MM.1S (cell line): Measurements from ENCODE around the gene MOG.
A peak's percentile ranks its signal among the peaks of the same experiment; 100 is the strongest.

Source experiments
- DNase-seq: peaks from one replicate; pipeline ENCODE4 v3.0.0-alpha.2; 2015
- H2AFZ ChIP-seq: fragments of 300-600 bp; sonication (generic); 2 replicates; pipeline ENCODE4 v1.6.0; 2016; ENCODE audit warnings: antibody characterized with exemption, low read length
- H3F3A ChIP-seq: fragments of 300-600 bp; sonication (generic); 2 replicates; pipeline ENCODE4 v1.6.1; 2016; ENCODE audit warnings: mild to moderate bottlenecking, antibody characterized with exemption, low read length, moderate library complexity, mixed read lengths; ENCODE audit not compliant: insufficient read depth
- H3K27ac ChIP-seq: fragments of 300-600 bp; sonication (generic); 2 replicates; pipeline ENCODE4 v1.5.1; 2016; ENCODE audit warnings: mild to moderate bottlenecking, low read length
- H3K27me3 ChIP-seq: fragments of 300-600 bp; sonication (generic); replicated peaks from 2 replicates; pipeline ENCODE4 v1.6.0; 2016; ENCODE audit warnings: low read length; ENCODE audit not compliant: insufficient read depth
- H3K36me3 ChIP-seq: fragments of 300-600 bp; sonication (generic); replicated peaks from 2 replicates; pipeline ENCODE4 v1.6.1; 2016; ENCODE audit warnings: mild to moderate bottlenecking, low read length, mixed read lengths; ENCODE audit not compliant: insufficient read depth
- H3K4me1 ChIP-seq: fragments of 300-600 bp; sonication (generic); 2 replicates; pipeline ENCODE4 v1.6.1; 2016; ENCODE audit warnings: low read length, mixed read lengths
- H3K4me2 ChIP-seq: fragments of 300-600 bp; sonication (generic); 2 replicates; pipeline ENCODE4 v1.6.0; 2016; ENCODE audit warnings: low read depth, low read length
- H3K4me3 ChIP-seq: fragments of 300-600 bp; sonication (generic); 2 replicates; pipeline ENCODE4 v1.5.1; 2016; ENCODE audit warnings: low read length, mixed read lengths
- H3K79me2 ChIP-seq: fragments of 300-600 bp; sonication (generic); 2 replicates; pipeline ENCODE4 v1.6.1; 2016; ENCODE audit warnings: mixed run types, low read length, mixed read lengths
- H3K9ac ChIP-seq: fragments of 300-600 bp; sonication (generic); 2 replicates; pipeline ENCODE4 v1.6.1; 2016; ENCODE audit warnings: low read length, mixed read lengths
- H3K9me2 ChIP-seq: fragments of 300-600 bp; sonication (generic); replicated peaks from 2 replicates; pipeline ENCODE4 v1.6.1; 2016; ENCODE audit warnings: mild to moderate bottlenecking, low read length, mixed read lengths; ENCODE audit not compliant: insufficient read depth
- H3K9me3 ChIP-seq: fragments of 300-600 bp; sonication (generic); replicated peaks from 2 replicates; pipeline ENCODE4 v1.6.1; 2016; ENCODE audit warnings: mild to moderate bottlenecking, low read length, mixed read lengths; ENCODE audit not compliant: insufficient read depth
- H4K20me1 ChIP-seq: fragments of 300-600 bp; sonication (generic); 2 replicates; pipeline ENCODE4 v1.6.1; 2016; ENCODE audit warnings: mild to moderate bottlenecking, low read length, moderate library complexity, mixed read lengths; ENCODE audit not compliant: insufficient read depth
- EZH2 ChIP-seq: fragments of 300-600 bp; sonication (generic); optimal IDR thresholded peaks from 2 replicates; pipeline ENCODE3; 2017; ENCODE audit warnings: low read depth, mild to moderate bottlenecking, antibody characterized with exemption, low read length, mixed read lengths
- EZH2phosphoT487 ChIP-seq: fragments of 300-600 bp; sonication (generic); IDR thresholded peaks from 2 replicates; pipeline ENCODE4 v1.6.1; 2018; ENCODE audit warnings: antibody characterized with exemption, low read length
- TF ChIP-seq, protein P1 (sequence below): fragments of 300-600 bp; sonication (generic); IDR thresholded peaks from 2 replicates; pipeline ENCODE4 v1.5.1; 2016; ENCODE audit warnings: antibody characterized with exemption, low read length, mixed read lengths

Gene MOG

DNA sequence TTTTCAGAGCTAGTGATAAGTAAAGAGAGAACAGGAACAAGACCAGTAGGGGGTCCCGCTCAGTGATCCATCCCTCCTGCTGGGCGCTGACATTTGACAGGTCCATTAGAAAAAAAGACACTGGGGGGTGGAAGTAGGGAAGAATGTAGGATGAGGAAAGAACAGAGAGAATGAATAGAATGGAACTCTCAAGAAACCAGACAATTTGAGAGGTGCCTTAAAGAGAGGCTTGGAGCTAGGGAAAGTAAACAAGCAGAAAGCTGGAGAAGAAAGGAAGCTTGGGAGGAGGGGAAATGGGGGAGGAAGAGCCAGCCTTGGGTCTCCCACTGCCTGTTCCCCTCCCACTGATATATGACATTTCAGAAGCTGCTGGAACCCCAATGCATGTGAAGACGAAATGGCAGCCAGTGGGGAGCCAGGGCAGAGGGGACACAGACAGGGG lies 32.4 kb upstream of the MOG start:
- 0 out of 2 replicates have a peak, but pooled peaks cover 5% of the 10 kb centered on the region for H3K4me1 ChIP-seq
- no peaks in the 10 kb centered on the region for H4K20me1 ChIP-seq
- H2AFZ ChIP-seq: no peak overlapping the region
- no peaks in the 10 kb centered on the region for H3K27me3 ChIP-seq
- H3K9me2 ChIP-seq: no peaks in the 10 kb centered on the region
- no peak overlapping the region for H3K27ac ChIP-seq
- H3F3A ChIP-seq: no peaks in the 10 kb centered on the region
- no peak for DNase-seq
- H3K79me2 ChIP-seq: no peaks in the 10 kb centered on the region
- no peaks in the 10 kb centered on the region for H3K9me3 ChIP-seq
- no peaks in the 10 kb centered on the region for H3K36me3 ChIP-seq
- no peak overlapping the region for H3K9ac ChIP-seq
- TF ChIP-seq, protein P1, sequence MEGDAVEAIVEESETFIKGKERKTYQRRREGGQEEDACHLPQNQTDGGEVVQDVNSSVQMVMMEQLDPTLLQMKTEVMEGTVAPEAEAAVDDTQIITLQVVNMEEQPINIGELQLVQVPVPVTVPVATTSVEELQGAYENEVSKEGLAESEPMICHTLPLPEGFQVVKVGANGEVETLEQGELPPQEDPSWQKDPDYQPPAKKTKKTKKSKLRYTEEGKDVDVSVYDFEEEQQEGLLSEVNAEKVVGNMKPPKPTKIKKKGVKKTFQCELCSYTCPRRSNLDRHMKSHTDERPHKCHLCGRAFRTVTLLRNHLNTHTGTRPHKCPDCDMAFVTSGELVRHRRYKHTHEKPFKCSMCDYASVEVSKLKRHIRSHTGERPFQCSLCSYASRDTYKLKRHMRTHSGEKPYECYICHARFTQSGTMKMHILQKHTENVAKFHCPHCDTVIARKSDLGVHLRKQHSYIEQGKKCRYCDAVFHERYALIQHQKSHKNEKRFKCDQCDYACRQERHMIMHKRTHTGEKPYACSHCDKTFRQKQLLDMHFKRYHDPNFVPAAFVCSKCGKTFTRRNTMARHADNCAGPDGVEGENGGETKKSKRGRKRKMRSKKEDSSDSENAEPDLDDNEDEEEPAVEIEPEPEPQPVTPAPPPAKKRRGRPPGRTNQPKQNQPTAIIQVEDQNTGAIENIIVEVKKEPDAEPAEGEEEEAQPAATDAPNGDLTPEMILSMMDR: no peak
- no peak for TF ChIP-seq EZH2phosphoT487
- TF ChIP-seq EZH2: no peak
- no peak overlapping the region for H3K4me2 ChIP-seq
- no peak overlapping the region for H3K4me3 ChIP-seq

GRCh38 chr6:29625337-29625930 lies 31.5 kb upstream of the MOG start:
- Histone ChIP-seq H3K9me2 (no peaks in the 10 kb centered on the region), H2AFZ (no peak overlapping the region), H3K79me2 (no peaks in the 10 kb centered on the region), H3K27ac (no peak overlapping the region), H3K36me3 (no peaks in the 10 kb centered on the region), H3F3A (no peaks in the 10 kb centered on the region), H3K4me3 (no peak overlapping the region), H3K9me3 (no peaks in the 10 kb centered on the region), H4K20me1 (no peaks in the 10 kb centered on the region), H3K4me2 (no peak overlapping the region), H3K27me3 (no peaks in the 10 kb centered on the region), H3K4me1 (0 out of 2 replicates have a peak, but pooled peaks cover 5% of the 10 kb centered on the region), H3K9ac (no peak overlapping the region)
- no peak for TF ChIP-seq EZH2
- TF ChIP-seq, protein P1: no peak
- TF ChIP-seq EZH2phosphoT487: no peak
- no peak for DNase-seq

GRCh38 chr6:29626948-29627754 lies 29.7 kb upstream of the MOG start:
- Histone ChIP-seq H2AFZ (no peak overlapping the region), H3K27ac (no peak overlapping the region), H4K20me1 (no peaks in the 10 kb centered on the region), H3F3A (no peaks in the 10 kb centered on the region), H3K4me2 (peak overlapping the region; percentile 39; the same call in 1 of the 2 replicates), H3K9me2 (no peaks in the 10 kb centered on the region), H3K9ac (no peak overlapping the region), H3K4me1 (0 out of 2 replicates have a peak, but pooled peaks cover 5% of the 10 kb centered on the region), H3K27me3 (no peaks in the 10 kb centered on the region), H3K9me3 (no peaks in the 10 kb centered on the region), H3K79me2 (no peaks in the 10 kb centered on the region), H3K4me3 (peak overlapping the region; percentile 30; the same call in 1 of the 2 replicates), H3K36me3 (no peaks in the 10 kb centered on the region)
- TF ChIP-seq EZH2phosphoT487: no peak
- TF ChIP-seq, protein P1: no peak
- no peak for TF ChIP-seq EZH2
- DNase-seq: no peak
